B cell (primary cell): ENCODE data around the gene ADRM1. TPM values are rescaled to one million over a fixed set of nuclear protein-coding genes. Genes with fewer than 3 reads are reported as not detected.

Experiments
- ATAC-seq: fragments of 200-7000 bp; cut with Tn5 transposase; one replicate; pipeline ENCODE4 v1.10.0; 2021; ENCODE audit warnings: low read depth, mild to moderate bottlenecking, moderate number of reproducible peaks, moderate library complexity
- CTCF ChIA-PET: fragments of 350-600 bp; sonication (Branson Sonifier 250); formaldehyde crosslinking; loops from one replicate; lab custom pipeline; 2021; ENCODE audit warnings: antibody characterized with exemption, inconsistent platforms; lab: Charles Lee
- POLR2A ChIA-PET: fragments of 350-600 bp; sonication (Branson Sonifier 250); formaldehyde crosslinking; loops from one replicate; lab custom pipeline; 2021; ENCODE audit warnings: antibody characterized with exemption; lab: Charles Lee
- DNase-seq: peaks from one replicate; pipeline ENCODE4 v3.0.0; 2013
- H2AFZ ChIP-seq: 2 replicates; pipeline ENCODE4 v1.6.1; 2012; ENCODE audit warnings: mild to moderate bottlenecking, low read depth, low read length; ENCODE audit not compliant: insufficient read depth, poor library complexity, severe bottlenecking
- H3K27ac ChIP-seq, 2 donors: 1 replicate in 1 of 2; 2 replicates in 1 of 2; pipeline ENCODE4 v1.5.1; 2012 to 2013; ENCODE audit warnings: low read length in 2 of 2, mild to moderate bottlenecking in 2 of 2, moderate library complexity in 1 of 2
- H3K27me3 ChIP-seq, 4 experiments: fragments of 200-600 bp in 1 of 4; sonication (generic) in 1 of 4; replicated peaks in 1 of 4; 1 replicate in 2 of 4; 2 replicates in 2 of 4; pipeline versions ENCODE4 v1.6.1 to v1.7.0; 2013 to 2016; ENCODE audit warnings: low read length in 3 of 4, mild to moderate bottlenecking in 2 of 4, mixed read lengths in 1 of 4, moderate library complexity in 1 of 4; ENCODE audit not compliant: insufficient read depth in 4 of 4, control insufficient read depth in 3 of 4; ENCODE audit errors: control extremely low read depth in 1 of 4
- H3K36me3 ChIP-seq, 2 experiments: replicated peaks in 1 of 2; 1 replicate in 1 of 2; 2 replicates in 1 of 2; pipeline versions ENCODE4 v1.6.1 to v1.7.1; 2013; ENCODE audit warnings: low read length in 1 of 2; ENCODE audit not compliant: insufficient read depth in 2 of 2, control insufficient read depth in 1 of 2; ENCODE audit errors: control extremely low read depth in 1 of 2, extremely low read depth in 1 of 2
- H3K4me1 ChIP-seq, 2 donors: fragments of 200-600 bp in 1 of 2; sonication (generic) in 1 of 2; 1 replicate in 1 of 2; 2 replicates in 1 of 2; pipeline versions ENCODE4 v1.5.1 to v1.6.1; 2013 to 2017; ENCODE audit warnings: low read length in 2 of 2; ENCODE audit not compliant: control insufficient read depth in 2 of 2, insufficient read depth in 2 of 2
- H3K4me2 ChIP-seq: replicated peaks from 2 replicates; pipeline ENCODE3; 2012; ENCODE audit warnings: mild to moderate bottlenecking, low read depth, low read length; ENCODE audit not compliant: poor library complexity, severe bottlenecking
- H3K4me3 ChIP-seq, 5 experiments: fragments of 200-600 bp in 1 of 5; sonication (generic) in 1 of 5; 1 replicate in 3 of 5; 2 replicates in 2 of 5; pipeline versions ENCODE4 v1.5.1 to v1.7.0; 2011 to 2016; ENCODE audit warnings: low read length in 4 of 5, mild to moderate bottlenecking in 4 of 5, low read depth in 2 of 5, control low read depth in 1 of 5, moderate library complexity in 1 of 5; ENCODE audit not compliant: insufficient read depth in 1 of 5; ENCODE audit errors: control extremely low read depth in 1 of 5, extremely low read depth in 1 of 5
- H3K79me2 ChIP-seq: fragments of 200-600 bp; sonication (generic); one replicate; pipeline ENCODE4 v1.6.0; 2016; ENCODE audit warnings: low read length; ENCODE audit not compliant: control insufficient read depth, insufficient read depth
- H3K9ac ChIP-seq: fragments of 200-600 bp; sonication (generic); 2 replicates; pipeline ENCODE4 v1.6.1; 2017; ENCODE audit warnings: mild to moderate bottlenecking, low read length, moderate library complexity
- H3K9me3 ChIP-seq, 3 donors: one replicate each; pipeline versions ENCODE4 v1.6.1 to v1.7.1; 2013; ENCODE audit warnings: low read length in 2 of 3; ENCODE audit not compliant: control insufficient read depth in 2 of 3, insufficient read depth in 1 of 3; ENCODE audit errors: control extremely low read depth in 1 of 3
- H4K20me1 ChIP-seq: 2 replicates; pipeline ENCODE4 v1.6.0; 2012; ENCODE audit warnings: mild to moderate bottlenecking, low read length; ENCODE audit not compliant: insufficient read depth, control insufficient read depth, poor library complexity, severe bottlenecking
- H3K27ac Mint-ChIP-seq: one replicate; pipeline ENCODE4 v1.8.0; 2021; ENCODE audit warnings: mixed read lengths
- H3K27me3 Mint-ChIP-seq: one replicate; pipeline ENCODE4 v1.8.0; 2021; ENCODE audit warnings: mixed read lengths
- H3K4me1 Mint-ChIP-seq: one replicate; pipeline ENCODE4 v1.8.0; 2021; ENCODE audit warnings: mixed read lengths
- H3K4me3 Mint-ChIP-seq: one replicate; pipeline ENCODE4 v1.8.0; 2021; ENCODE audit warnings: mixed read lengths
- H3K9me3 Mint-ChIP-seq: one replicate; pipeline ENCODE4 v1.8.0; 2022; ENCODE audit warnings: mixed read lengths; ENCODE audit not compliant: insufficient read depth
- CTCF ChIP-seq: fragments of 200-600 bp; IDR thresholded peaks from one replicate; pipeline ENCODE4 v1.8.0; 2022; ENCODE audit warnings: antibody characterized with exemption, mild to moderate bottlenecking
- EZH2 ChIP-seq: IDR thresholded peaks from 2 replicates; pipeline ENCODE4 v1.6.1; 2012; ENCODE audit warnings: borderline replicate concordance, low read depth, mild to moderate bottlenecking, moderate library complexity, low read length; ENCODE audit not compliant: insufficient read depth, poor library complexity, severe bottlenecking
- WGBS: methylation state at CpG from one replicate; pipeline ENCODE4 v1.1.5; 2013; ENCODE audit warnings: missing lambda C conversion rate; ENCODE audit not compliant: insufficient coverage; 5-methylcytosine and 5-hydroxymethylcytosine counted together
- intact Hi-C: fragments of 100-400 bp; cut with micrococcal nuclease; formaldehyde crosslinking; loops from one replicate; pipeline ENCODE4 v1.10.0; 2022
- polyA plus RNA-seq: library from polyadenylated mRNA; depleted of rRNA; stranded (reverse); fragments of >200 nt; gene quantifications from 2 replicates; pipeline ENCODE4 v1.2.3, GENCODE V29; 2012
- total RNA-seq, 2 donors: library from RNA; stranded (reverse); fragments of 120-200 nt in 1 of 2; gene quantifications; 1 replicate in 1 of 2; 2 replicates in 1 of 2; pipeline versions ENCODE4 v1.2.3 to v1.2.4, GENCODE V29; 2013 to 2022

Gene ADRM1
- total and polyA plus RNA-seq, 2 donors (not counting 1 experiment from before 2014, with no cell fraction given): 73.9 to 87.2 TPM

DNA sequence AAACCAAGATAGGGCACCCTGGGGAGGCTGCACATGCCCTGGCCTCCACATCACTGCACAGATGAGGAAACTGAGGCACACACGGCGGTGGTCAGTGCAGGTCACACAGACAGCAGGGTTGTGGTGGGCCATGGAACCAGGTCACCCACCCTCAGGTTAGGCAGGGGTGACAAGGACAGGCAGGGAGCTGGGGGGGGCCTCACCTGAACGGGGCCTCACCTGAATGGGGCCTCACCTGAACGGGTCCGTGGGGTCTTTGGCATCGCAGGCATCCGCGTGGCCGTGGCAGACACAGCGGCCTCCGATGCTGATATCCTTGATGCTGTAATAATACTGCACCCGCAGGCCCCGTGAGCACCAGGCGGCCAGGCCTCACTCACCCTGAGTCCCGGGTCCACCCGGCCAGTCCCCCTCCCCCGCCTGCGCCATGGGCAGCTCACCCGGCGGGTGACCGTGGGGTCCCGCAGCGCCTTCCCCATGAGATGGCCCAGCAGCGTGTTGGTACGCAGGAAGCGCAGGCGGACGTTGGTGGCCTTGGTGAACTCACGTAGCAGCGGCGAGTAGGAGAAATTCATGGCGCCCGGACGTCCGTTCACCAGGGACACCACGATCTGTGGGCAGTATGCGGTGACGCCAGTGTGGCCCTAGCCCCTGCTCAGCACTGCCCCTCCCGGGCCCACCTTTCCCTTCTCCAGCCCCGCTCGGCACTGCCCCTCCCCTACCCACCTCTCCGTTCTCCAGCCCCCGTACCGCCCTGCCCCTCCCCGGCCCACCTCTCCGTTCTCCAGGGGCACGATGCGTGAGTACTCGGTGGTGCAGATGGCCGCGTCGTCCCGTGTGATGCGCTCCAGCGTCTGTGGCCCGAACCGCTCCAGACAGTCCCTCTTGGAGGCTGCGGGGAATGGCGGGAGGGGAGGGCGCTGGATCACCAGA, 48.9 kb downstream of the ADRM1 start:
- H3K4me1 ChIP-seq: no peaks in the 10 kb centered on the region
- no peaks in the 10 kb centered on the region for H3K36me3 ChIP-seq
- Mint-ChIP-seq H3K27ac (no peak overlapping the region), H3K9me3 (peaks cover 3% of the 10 kb centered on the region), H3K4me1 (no peaks in the 10 kb centered on the region), H3K4me3 (no peak overlapping the region), H3K27me3 (no peaks in the 10 kb centered on the region)
- intact Hi-C loops: no loop called here
- TF ChIP-seq EZH2 (no peak), CTCF (no peak)
- CTCF ChIA-PET: no interaction called here
- no peak overlapping the region for H3K9ac ChIP-seq
- H3K27ac ChIP-seq: no peak overlapping the region
- no peaks in the 10 kb centered on the region for H3K27me3 ChIP-seq
- H3K4me2 ChIP-seq: no peak overlapping the region
- H3K4me3 ChIP-seq: no peak overlapping the region
- POLR2A ChIA-PET: no interaction called here
- H3K9me3 ChIP-seq: peaks cover 0 to 4% (median 0%) of the 10 kb centered on the region in 3 donors
- no peaks in the 10 kb centered on the region for H4K20me1 ChIP-seq
- H2AFZ ChIP-seq: no peak overlapping the region
- 93% methylated on average over 60 of the region's 60 CpGs for WGBS
- ATAC-seq (no peak), DNase-seq (no peak)
- no peaks in the 10 kb centered on the region for H3K79me2 ChIP-seq
